GM18526 (cell line): ENCODE data around the gene PRKCA.

Experiments
- POLR2A ChIP-seq: IDR thresholded peaks from 3 replicates; pipeline ENCODE4 v1.6.1; 2011; ENCODE audit not compliant: insufficient read length; ENCODE audit errors: extremely low read depth

The PRKCA gene

DNA sequence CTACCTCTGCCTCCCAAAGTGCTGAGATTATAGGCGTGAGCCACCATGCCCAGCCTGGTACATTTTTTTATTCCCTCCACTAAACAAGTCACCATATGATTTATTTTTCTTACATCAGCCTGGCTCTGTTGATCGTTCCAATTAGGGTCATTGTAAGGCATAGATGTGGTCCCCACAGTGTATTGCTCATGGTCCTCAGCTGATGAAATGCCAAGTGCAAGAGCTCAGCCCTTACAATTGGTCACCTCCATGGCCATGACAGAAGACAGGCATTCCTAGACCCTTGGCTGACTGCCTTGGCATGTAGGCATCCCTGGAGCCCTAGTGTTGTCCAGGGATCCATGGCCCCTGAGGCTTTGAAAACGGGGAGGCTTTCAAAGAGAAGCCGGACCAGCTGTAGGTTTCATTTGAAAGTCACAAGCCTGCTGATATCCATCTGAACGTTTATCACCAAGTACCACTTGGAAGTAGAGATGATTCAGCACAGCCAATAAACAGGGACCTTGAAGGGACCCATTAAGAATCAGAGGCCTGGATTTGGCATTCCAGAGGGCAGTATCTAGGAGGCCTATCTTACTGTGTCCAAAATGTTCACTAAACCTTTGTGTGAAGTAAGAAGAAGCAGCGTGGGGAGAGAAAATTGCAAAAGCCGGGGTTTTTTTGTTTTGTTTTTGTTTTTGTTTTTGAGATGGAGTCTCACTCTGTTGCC is 20.6 kb upstream of the PRKCA start:
- no peak for TF ChIP-seq POLR2A

DNA sequence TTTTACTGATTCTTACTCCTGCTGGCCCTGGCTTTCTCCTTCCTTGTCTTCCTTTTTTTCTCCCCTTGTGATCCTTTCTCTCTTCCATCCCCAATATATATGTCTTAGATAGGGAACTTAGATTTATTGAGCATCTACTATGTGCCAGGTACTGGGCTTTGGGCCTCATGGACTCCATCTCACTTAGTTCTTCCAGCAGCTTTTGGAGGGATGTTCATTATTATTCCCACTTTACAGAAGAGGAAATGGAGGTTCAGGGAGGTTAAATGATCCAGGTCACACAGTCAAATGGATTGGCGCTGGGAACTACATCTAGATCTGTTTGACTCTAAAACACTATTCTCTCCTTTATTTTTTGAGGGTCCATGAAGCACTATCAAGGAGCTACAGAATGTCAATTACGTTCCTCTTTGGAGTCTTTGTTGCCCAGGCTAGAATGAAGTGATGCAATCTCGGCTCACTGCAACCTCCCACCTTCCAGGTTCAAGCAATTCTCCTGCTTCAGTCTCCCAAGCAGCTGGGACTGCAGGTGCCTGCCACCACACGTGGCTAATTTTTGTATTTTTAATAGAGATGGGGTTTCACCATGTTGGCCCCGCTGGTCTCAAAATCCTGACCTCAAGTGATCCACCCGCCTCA is 19.0 kb upstream of the PRKCA start:
- no peak for TF ChIP-seq POLR2A

DNA sequence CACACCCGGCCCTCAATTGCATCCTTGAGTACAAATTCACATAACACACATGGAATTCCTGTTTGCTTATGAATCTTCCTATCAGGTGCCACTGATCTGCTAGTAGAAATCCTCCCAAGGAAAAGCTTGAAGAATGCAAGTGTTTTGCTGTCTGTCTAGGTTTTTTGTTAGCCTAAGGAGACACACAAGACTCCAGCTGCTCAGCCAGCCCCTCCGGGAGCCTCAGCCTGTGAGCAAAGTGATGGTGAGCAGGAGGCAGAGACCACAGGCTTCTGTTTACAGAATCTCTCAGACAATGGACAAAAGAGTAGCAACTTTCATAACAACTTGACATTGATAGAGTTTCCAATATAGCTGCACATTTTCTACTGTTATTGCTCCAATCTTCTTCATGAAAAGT is 18.4 kb upstream of the PRKCA start:
- TF ChIP-seq POLR2A, result no peak

DNA sequence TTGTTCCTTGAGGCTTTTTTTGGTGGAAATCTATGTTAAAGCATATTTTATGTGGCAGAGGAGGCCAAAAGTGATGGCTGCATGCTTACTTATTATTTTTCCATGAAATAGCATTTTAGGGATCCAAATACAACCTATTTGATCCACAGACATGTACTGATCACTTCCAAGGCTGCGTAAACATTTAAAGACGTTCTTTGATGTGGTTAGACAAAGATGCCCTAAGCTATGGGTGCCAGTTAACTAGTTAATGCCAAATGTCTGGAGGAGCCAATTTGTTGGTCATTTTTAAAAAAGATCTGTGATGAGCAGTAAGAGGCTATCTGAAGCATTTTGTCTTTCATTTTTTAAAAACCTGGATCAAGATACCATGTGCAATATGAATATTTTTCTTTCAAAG is 17.3 kb upstream of the PRKCA start:
- no peak for TF ChIP-seq POLR2A

DNA sequence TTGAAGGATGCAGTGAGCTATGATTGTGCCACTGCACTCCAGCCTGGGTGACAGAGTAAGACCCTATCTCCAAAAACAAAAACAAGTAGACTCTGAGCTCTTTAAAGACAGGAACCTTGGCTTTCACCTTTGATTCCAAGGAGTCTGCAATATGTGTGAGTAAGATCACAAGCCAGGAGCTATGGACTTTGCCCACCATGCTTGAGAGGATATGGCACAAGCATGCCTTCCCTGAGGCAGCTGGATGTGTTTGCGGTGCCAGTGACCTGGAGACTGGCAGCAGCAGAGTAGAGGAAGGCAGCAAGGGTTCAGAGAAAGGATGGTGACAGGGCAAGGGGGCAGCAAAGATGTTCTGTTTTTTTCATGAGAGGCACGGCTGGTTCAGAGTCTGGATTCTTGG is 14.5 kb upstream of the PRKCA start:
- TF ChIP-seq POLR2A, result no peak

DNA sequence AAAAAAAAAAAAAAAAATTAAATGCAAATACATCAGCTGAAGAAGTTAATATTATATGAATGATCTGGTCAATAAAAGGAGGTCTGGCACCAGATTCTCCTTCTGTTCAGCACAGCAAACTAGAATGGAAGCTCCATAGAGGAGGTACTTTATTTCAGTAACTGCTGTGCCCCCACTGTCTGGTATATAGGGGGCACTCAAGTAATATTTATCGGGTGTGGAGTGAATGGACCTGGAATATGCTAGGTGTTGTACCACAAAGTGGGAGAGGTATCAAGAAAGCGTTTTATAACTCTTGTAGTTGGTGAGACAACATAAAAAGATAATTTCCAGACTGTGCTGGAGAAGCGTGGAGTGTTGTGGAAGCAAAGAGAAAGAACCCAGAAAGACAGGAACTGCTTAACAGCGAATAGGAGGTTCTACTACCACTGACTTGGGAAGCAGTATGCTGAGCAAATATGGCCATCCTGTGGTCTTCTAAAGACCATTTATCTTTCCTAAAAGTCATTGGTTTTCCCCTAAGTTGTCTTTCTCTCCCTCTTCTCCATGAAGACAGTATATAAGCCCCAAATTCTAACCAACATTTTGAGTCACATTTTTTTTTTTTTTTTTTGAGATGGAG is 12.2 kb upstream of the PRKCA start:
- TF ChIP-seq POLR2A, result no peak

DNA sequence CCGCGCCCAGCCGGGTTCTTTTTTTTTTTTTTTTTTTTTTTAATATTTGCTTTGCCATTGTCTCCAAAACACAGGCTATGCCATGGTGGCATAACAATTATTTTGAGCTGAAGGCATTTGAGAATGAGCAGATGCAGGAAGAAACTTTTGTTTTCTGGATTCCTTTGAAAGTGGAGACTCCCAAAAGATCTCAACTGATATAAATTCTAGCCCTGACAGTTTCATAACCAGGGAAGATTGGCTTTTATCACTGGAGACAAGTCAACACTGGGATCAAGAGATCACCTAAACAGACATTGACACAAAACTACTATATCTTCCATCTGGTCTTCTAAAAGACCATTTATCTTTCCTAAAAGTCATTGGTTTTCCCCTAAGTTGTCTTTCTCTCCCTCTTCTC is 10.1 kb upstream of the PRKCA start:
- TF ChIP-seq POLR2A, result no peak

DNA sequence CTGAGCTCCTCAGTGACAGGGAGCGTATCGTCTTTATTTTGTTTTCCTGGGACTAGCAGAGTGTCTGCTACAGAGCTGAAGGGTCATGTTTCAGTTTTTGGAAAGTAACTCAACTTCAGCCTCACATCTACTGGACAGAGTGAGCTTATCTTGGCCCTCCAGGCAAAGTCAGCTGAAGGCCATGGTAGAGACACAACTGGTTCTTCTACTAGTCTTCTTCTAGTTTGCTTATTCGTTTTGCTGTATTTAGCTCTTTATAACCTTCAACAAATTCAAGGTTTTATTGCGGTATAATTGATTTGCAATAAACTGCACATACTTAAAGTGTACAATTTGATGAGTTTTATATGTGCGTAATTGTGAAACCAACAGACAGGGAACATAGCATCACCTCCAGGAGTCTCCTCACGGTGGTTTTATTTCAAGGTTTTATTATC is 6.1 kb upstream of the PRKCA start:
- no peak for TF ChIP-seq POLR2A

DNA sequence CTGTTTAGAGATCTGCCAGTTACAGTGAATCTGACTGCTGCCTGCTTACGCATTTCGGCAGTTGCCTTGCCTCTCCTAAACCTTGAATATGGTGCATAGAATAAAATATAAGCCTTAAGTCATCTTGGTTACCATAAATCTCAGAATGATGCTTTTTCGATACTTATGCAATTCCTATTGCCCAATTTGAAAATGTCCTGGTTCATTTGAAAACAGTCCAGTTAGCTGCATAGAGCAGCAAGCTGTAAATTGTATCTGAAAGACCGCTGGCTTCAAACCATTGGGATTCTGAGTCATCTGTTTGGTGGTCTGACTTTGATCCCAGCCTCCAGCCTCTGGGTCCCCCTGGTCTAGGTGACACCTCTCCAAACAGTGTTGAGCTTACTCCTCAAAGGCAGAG is 2.7 kb upstream of the PRKCA start:
- no peak for TF ChIP-seq POLR2A

DNA sequence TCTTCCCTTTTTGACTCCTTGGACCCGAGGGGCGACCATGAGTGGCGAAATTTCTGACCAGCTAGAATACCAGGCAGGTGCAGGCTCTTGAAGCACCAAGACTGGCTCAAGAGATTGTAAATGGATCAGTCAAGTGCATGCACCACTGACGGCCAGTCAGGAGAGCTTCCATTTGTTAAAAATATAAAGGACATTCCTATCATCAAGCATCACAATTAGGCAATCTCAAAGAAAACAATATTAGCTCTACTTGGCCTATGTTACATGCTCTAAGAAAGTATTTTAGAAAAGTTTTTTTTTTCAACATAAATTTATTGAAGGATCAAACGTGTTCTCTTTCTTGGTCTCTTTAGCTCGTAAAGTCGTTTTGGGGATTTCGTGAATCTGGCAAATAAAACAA is 1.5 kb upstream of the PRKCA start:
- no peak for TF ChIP-seq POLR2A

DNA sequence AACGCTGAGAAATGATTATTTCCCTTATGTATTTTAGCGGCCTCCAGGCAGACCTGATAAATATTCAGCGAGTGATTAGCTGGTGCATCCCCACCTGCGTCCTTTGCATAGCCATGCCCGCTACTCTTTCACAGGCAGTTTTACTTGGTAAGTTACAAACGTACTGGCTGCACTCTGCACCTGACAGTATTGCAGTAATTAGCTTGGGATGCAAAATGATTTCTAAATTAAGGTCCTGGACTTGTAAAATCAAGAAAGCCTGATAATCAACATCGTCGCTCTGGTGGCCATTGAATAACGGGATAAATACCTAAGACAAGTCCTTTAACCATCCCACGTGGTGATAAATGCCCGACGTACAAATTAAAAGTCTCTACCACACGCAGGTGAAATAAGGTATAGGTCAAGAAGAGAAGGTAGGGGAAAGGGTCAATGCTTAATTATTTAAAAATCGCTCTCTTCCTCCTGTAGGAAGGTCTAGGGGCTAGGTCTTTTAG is 998 bp upstream of the PRKCA start:
- no peak for TF ChIP-seq POLR2A

DNA sequence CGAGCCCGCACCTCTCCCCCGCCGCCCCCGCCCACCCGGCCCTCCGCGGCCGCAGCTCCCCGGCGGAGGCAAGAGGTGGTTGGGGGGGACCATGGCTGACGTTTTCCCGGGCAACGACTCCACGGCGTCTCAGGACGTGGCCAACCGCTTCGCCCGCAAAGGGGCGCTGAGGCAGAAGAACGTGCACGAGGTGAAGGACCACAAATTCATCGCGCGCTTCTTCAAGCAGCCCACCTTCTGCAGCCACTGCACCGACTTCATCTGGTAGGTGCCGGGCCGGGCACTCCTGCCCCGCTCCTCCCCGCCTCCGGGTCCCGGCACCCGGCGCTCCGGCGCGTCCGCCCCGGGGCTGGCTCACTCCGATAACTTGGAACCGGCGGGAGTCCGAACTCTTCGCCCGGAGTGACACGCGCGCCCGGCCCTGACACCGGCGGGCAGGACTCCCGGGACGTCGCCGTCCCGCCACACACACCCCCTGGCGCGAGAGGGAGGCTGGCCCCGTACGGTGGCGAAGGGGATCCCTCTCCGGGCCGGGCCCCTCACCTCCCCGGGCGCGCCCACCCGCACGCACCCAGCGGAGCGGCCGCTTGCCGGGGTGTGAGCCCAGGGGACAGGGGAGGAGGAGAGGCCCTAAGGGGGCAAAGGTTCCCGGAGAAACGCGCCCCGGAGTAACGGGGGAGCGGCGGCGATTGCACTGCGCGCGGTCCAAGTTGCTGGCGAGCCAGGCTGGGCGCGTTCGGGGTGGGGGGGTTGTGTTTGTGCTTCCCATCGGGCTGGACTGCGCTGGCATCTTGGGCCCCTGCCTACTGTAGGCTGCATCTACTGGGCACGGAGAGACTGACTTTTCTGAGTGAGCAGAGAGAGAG is 581 bp downstream of the PRKCA start:
- no peak for TF ChIP-seq POLR2A

DNA sequence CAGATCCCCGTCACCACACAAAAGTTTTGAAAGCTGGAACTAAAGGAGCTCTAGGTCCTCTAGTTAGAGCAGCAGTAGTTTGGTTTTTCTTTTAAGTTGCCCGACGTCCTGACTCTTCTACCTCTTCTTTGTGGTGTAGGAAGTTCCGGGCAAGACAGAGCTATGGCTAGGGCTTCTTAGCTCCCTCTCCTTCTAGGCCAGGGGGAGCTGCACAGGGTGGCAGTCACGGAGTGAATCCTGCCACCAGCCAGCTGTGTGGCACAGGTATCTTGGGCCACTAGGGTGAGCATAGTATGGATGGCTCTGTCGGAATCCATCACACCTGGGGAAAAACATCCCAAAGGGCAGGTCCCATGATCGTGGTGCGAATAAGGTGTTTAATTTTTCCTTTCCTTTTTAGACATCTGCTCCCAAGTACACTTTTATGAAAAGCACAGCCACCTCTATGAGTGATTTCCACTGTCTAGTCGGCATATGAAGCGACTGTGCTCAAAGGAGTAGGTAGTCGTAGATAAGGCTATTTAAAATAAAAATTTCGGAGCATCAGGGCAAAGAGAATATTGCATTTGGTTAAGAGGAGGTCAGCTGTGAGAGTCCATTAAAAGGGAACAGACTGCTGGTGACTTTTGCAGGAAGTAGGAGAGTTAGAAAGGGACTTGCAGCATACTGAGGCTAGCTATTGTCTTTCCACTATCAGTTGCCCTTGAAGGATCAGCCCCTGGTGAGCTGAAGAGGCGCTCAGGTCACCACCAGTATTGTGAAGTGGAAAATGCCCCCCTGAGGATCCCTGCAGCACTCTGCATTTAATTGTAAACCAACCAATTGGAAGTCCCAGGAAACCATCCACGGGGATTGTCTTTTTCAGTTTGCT is 2.1 kb downstream of the PRKCA start:
- no peak for TF ChIP-seq POLR2A

DNA sequence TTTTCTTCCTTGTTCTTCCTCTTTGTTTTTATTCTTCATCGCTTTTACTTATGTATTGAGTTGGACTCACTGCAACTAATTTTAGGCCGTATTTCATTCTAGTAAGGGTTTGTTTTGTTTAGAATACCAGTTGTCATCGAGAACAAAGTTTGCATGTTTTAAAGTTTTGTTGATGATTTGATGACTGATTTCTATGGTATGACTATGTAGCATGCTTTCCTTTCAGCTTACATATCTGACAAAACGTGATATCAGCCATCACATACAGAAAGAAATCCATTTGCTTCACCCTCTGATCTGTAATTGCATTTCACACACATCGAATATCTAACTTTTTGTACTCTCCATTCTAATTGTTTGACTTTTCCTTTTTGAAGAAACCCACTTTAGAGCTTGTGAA is 4.0 kb downstream of the PRKCA start:
- no peak for TF ChIP-seq POLR2A
